PC-9 (cell line): ENCODE results near the gene EHMT1.

ENCODE experiments used
- CTCF ChIP-seq: fragments of 200-600 bp; sonication (generic); conservative IDR thresholded peaks from 2 replicates; pipeline ENCODE4 v1.6.1; 2017; ENCODE audit warnings: mixed run types, antibody characterized with exemption, mild to moderate bottlenecking, moderate library complexity
- EZH2 ChIP-seq: fragments of 200-600 bp; sonication (generic); IDR thresholded peaks from 2 replicates; pipeline ENCODE4 v1.8.0; 2017; ENCODE audit warnings: antibody characterized with exemption, low read depth

- TF ChIP-seq CTCF (no peak), EZH2 (no peak)
Observed at GRCh38 chr9:137620581-137620980, 1.8 kb downstream of the EHMT1 start.
